ENCODE data around the gene NEUROD2.

NEUROD2 gene

GRCh38 chr17:39618246-39618913 lies 10.7 kb upstream of the NEUROD2 start:
- DNase-seq = no peak

DNA sequence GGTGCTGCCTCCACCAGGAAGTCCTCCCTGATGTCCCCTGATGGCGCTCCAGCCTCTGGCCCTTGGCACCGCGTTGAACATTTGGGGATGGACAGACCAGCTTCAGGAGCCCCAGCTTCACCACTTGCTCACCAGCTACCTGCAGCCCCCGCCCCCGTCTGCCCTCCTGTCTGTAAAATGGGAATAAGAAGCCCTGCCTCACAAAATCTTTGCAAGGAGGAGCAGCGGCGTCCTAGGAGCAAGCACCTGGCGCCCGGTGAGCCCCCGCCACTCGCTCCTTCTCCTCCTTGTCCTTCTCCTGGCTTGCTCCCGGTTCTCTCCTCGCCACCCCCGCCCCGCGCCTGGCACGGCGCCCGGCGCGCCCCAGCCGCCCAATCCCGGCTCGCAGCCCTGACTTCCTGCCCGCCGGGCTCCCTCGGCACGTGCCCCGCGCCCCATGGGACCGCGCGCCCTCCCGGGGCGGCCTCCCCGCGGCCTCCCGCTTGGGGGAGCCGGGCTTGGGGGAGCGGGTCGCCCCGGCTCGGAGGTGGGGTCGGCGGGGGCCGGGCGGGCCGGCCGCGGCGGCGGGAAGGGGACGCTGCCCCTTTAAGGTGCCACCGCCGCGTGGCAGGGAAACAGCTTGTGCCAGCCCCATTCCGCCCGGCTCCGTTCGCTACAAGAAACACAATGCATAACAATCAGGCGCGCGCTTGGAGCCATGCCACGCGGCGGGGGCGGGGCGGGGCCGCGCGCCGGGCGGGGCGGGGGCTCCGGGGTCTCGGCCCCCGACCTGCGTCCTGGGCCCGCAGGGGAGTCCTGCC lies 9.9 kb upstream of the NEUROD2 start:
- no peak for DNase-seq

DNA sequence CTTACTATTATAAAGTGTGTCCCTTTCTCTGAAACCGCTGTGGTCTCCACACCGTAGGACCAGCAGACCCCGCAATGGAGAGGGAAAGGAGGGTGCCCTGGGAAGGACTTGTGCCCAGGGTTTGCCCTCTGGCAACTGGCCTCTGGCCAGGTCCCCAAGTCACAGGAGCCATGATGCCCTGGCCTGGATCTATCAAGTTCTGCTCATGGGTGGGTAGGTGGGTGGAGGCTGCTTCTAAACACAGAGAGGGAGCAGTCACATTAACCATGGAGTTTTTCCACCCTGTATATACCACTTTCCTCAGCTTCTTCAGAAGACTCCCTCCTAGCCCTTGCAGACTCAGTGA lies 9.4 kb upstream of the NEUROD2 start:
- DNase-seq = no peak

GRCh38 chr17:39615434-39615833 lies 7.7 kb upstream of the NEUROD2 start:
- DNase-seq = no peak

GRCh38 chr17:39614545-39615157 lies 6.9 kb upstream of the NEUROD2 start:
- DNase-seq = no peak

- no peak for DNase-seq
Measured at GRCh38 chr17:39612935-39613464, 5.3 kb upstream of the NEUROD2 start.

DNA sequence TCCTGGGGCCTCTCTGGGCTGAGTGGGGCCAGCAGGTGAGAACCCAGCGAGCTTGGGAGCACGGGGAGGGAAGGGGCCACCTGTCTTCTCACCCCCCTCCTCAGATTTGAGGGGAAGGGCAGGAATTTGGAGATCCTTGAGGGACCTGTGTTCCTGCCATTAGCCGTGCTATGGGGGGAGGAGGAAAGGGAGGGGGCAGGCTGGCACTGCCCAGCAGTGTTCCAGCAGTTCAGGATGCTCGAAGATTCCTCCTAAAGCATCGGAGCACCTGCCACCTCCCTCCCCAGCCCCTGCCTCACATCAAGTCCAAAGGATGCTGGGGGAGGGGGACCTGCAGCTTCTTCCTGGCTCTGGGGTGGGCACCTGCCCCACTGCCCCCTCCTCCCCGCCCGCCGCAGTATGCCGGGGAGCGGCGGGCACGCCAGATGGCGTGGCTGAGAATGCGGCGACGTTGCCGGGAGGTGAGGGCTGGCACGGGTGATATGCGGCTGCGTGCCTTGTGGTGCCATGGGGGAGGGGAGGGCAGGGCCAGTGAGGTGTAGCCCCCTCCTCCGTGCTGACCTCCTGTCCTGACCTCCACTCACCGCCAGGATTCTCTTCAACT lies 4.7 kb upstream of the NEUROD2 start:
- DNase-seq = no peak

DNA sequence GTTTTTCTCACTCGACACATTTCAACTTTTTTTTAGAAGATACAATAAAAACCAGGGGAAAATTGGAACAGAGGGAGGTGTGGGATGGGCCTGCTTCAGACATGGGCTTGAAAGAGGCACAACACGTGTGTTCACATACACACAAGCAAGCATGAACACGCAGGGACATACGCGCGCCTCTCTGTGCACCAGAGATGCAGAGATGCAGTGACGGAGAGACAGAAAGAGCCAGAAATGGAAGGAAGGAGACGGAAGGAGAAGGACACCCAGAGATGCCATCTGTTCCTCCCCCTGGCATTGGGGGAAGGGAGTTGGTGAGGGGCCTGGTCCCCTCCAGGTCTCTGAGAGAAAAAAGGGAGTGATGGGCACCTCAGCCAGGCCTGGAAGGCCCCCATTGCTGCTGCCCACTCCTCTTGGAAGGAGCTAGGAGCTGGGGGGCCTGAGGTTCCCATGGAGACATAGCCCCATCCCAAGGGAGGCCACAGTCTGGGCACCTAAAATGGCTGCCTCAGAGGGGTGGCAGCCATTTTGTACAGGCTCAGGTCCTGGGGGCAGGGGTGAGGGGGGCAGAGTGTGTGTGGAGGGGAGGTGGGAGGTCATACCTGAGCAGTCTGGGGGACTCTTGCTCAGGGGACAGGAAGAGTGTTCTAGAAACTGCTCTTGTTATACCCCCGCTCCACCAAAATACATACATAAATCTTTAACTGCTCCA lies 3.8 kb upstream of the NEUROD2 start:
- no peak for DNase-seq

DNA sequence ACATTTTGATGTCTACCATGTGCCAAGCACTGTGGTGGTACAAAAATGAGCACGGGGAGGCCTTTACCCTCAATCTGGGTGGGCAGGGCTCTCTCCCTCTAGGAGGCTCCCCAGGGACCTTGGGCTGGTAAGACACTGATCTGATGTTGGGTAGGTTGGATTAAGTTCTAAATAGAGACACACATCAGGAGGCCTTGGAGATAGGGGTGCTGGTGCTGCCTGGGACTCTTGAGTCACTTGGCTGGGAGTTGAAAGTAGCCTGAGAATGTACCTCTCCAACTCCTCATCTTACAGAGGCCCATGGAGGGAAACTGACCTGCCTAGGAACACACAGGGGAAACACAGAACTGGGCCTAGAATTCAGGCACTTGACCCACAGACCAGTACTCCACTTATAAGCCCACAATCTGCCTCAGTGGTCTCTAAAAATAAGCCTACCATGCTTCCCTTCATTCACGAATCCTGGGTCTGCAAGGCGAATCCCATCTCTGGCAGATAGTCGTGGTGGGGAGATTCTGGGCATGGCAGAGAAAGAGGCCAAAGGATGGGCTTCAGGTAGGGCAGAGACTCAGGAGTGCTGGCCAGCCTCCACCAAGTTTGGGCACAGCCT lies 1.8 kb upstream of the NEUROD2 start:
- no peak for DNase-seq

GRCh38 chr17:39608142-39608981 lies 642 bp upstream of the NEUROD2 start:
- DNase-seq = no peak

DNA sequence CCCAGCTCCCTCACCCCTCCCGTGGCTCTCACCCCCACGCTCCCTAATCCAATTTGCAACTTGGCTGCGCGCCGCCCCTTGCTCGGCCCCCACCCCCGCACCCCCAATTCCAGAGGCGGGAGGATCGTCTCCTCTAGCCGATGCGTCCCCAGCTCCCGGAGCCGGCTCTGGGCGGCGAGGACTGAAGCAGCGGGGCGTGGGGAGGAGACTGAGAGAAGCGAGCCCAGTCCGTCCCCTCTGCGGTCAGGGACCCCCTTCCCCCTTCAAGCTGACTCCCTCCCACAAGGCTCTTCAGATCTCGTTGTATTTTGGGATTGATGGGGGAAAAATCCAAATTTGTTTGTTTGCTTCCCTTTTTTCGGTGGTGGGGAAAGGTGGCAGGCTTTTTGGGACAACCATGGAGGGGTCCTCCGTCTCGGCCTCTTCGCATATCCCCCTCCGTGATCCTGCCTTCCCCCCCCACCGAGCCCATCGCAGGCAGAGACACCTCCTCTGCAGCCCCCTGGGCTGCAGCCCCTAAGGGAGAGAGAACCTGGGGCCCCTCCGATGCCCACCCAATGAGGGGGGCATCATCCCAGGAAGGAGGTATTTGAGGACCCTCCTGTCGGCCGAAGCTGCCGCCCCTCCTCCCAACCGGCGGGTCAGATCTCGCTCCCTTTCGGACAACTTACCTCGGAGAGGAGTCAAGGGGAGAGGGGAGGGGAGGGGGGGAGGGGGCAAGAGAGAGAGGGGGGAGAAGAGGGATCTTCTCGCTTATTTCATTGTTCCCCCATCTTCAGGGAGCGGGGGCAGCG lies 466 bp downstream of the NEUROD2 start:
- DNase-seq = no peak

- DNase-seq = no peak
Measured at GRCh38 chr17:39606434-39607056, 1.2 kb downstream of the NEUROD2 start.

GRCh38 chr17:39605492-39606433 lies 2.0 kb downstream of the NEUROD2 start:
- no peak for DNase-seq

DNA sequence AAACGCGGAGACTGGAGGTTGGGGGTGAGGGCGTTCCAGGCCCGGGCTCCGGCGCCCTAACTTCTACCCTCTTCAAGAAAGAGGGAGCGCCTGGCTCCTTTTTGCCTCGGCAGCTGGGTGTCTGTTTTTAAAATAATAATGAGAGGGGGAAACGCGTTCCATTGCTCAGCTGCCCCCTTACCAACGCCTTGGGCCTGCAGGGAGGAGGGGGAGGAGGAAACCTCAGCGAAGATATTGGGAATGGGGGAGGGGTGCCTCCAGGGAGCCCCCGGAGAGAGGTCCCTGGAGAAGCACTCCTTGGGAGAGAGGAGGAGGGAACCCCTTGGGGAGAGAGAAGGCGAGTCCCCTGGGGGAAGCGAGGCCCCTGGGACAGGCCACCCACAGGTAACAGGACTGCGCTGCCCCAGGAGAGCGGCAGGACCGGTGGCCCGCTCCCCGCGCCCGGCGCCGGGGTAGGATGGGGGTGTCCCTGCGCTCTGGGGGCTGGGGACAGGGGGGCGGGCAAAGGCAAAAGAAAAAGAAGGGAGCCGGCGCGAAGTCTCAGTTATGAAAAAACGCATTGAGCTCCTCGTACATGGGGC lies 2.7 kb downstream of the NEUROD2 start:
- DNase-seq = no peak

GRCh38 chr17:39603304-39604016 lies 4.3 kb downstream of the NEUROD2 start:
- no peak for DNase-seq

DNA sequence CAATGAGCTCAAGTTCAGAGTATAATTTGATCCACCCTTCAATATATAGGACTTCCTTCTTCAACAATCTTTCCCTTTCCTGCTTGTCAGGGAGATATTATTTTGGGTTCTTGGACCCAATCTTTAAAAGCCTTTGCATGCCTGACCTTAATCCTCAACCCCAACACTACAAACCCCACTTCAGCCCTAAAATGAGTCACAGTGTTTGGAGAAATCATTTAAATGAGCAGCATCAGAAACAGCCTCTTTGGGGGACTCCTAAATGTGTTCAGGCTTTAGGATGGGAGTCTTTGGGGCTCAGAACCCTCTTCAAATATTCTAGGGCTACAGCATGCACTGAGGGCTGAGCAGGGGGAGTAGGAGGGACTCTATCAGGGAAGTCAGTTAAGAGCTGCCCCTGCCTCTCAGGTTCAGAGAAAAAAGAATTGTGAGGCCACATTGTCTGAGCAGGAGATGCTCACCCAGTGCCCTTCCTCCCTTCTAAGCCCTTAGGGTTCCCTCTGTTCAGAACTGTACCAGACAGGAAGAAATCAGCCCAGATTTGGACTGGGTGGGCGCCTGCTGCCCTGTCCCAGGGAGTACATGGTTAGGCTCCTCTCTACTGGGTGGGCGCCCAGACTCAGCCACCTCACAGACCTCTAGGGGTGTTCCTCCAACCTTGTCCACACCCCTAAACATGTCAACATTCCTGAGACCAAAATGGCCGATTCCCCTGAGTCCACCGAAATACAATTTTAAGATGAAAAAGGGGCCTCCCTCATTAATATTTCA lies 5.0 kb downstream of the NEUROD2 start:
- DNase-seq = no peak
